ENCODE results near the gene SLC5A5. TPM values are rescaled to one million over a fixed set of nuclear protein-coding genes. Genes with fewer than 3 reads are reported as not detected.

SLC5A5 gene
- total and polyA plus RNA-seq, 3 experiments from 2014 or later: 0.33 to 1.7 (median 1.2) TPM

DNA sequence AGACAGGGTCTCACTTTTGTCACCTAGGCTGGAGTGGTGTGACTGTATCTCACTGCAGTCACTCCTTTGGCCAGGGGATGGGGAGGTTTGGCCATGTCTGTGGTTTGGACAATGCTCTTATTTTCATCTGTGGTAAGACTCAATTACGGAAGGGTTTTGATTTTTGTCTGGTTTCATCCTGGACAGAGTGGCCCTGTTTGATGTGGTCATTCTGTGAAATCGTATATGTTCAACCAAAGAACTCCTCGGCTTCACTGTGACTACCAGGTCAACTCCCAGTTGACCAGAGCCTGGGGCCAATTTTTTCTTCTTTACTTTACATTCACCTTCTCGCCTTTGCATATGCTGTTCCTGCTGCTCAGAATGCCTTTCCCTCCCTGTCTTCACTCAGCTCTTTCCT is 54.3 kb downstream of the SLC5A5 start:
- POLR2A ChIA-PET: no interaction called here
- no peaks in the 10 kb centered on the region for H3K9me3 Mint-ChIP-seq
- CTCF ChIA-PET: no interaction called here

DNA sequence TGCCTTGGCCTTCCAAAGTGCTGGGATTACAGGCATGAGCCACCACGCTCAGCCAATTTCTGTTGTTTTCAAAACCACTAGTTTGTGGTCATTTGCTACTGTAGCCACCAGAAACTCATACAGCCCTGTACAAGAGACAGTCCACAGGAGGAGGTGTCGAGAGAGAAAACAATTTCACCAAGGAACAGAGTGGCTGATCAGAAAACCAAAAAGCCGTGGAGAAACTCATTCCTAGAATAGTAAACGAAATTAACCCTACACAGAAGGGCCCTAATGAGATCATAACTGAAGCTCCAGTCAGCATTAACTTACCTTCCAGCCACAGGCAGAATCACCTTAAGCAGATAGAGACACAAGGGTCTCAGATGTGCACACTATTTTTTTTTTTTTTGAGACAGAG is 57.3 kb downstream of the SLC5A5 start:
- Histone ChIP-seq H3K9me3 (ENCODE audit: low read length) (no peaks in the 10 kb centered on the region), H3K4me3 (ENCODE audit: low read length) (no peak overlapping the region), H3K4me1 (ENCODE audit: insufficient read depth, low read length) (peaks cover 14% of the 10 kb centered on the region), H3K27ac (ENCODE audit: low read depth, low read length) (no peak overlapping the region), H3K36me3 (ENCODE audit: insufficient read depth, low read length) (no peaks in the 10 kb centered on the region), H3K27me3 (ENCODE audit: insufficient read depth, low read length, poor library complexity, severe bottlenecking) (no peaks in the 10 kb centered on the region)
- ChIA-PET CTCF (interaction anchor here (1.2 to 8.7 kb wide), 2 partner anchors 49 to 72 kb away, joined by 3 to 213 read pairs; partner anchors contain the start of gene RPL18A), POLR2A (no interaction called here)
- H3K4me1 Mint-ChIP-seq: peaks cover 14 to 25% (median 14%) of the 10 kb centered on the region in 3 donors
- no peaks in the 10 kb centered on the region for H3K9me3 Mint-ChIP-seq
- H3K27me3 Mint-ChIP-seq: peaks cover 4 to 7% of the 10 kb centered on the region in 2 donors
- H3K36me3 Mint-ChIP-seq: peaks cover 0 to 3% (median 2%) of the 10 kb centered on the region in 3 donors
- H3K4me3 Mint-ChIP-seq: peak overlapping the region in 2 of 7 donors; percentile 13 to 81
- H3K27ac Mint-ChIP-seq: peak overlapping the region in 1 of 8 donors; percentile 57
- no peak for DNase-seq

More for the DNA sequence above, 54.3 kb downstream of the SLC5A5 start:
- no peaks in the 10 kb centered on the region for H3K36me3 ChIP-seq (ENCODE audit: insufficient read depth, low read length)
- Mint-ChIP-seq H3K27ac (peak overlapping the region in 1 of 8 donors; percentile 52), H3K4me3 (no peak overlapping the region), H3K4me1 (no peaks in the 10 kb centered on the region), H3K36me3 (peaks cover 0 to 2% (median 0%) of the 10 kb centered on the region in 3 donors), H3K27me3 (peaks cover 4 to 11% of the 10 kb centered on the region in 2 donors)
- H3K27ac ChIP-seq (ENCODE audit: low read depth, low read length): no peak overlapping the region
- H3K27me3 ChIP-seq (ENCODE audit: insufficient read depth, low read length, poor library complexity, severe bottlenecking): no peaks in the 10 kb centered on the region
- H3K9me3 ChIP-seq (ENCODE audit: low read length): no peaks in the 10 kb centered on the region
- H3K4me1 ChIP-seq (ENCODE audit: insufficient read depth, low read length): no peaks in the 10 kb centered on the region
- H3K4me3 ChIP-seq (ENCODE audit: low read length): no peak overlapping the region
- no peak for DNase-seq

DNA sequence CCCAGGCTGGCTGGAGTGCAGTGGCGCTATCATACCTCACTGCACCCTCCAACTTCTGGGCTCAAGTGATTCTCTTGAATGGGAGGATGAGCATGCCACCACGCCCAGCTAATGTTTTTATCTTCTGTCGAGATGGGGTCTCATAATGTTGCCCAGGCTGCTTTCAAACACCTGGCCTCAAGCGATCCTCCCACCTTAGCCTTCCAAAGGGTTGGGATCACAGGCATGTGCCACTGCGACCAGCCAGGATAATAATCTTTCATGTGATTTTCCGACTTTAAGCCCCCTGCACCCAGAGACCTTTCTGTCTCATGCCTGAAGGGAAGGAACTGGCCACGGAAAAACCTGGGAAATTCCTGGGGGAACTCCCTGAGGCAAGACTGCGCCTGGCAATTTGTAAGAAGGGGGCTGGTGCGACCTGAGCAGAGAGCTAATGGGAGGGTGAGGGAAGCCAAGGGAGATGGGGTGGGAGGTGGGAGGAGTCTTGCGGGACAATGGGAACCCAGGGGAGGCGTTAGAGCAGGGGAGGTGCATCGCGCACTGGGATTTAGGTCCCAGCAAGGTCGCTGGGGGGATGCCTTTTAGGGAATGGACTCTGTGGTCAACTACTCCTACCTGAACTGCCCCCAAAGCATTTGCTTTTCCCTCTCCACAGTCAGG is 59.9 kb downstream of the SLC5A5 start:
- H3K27ac ChIP-seq (ENCODE audit: low read depth, low read length): no peak overlapping the region
- ChIA-PET CTCF (interaction anchor here (1.0 to 9.9 kb wide), 19 partner anchors 9 to 229 kb away, joined by 3 to 213 read pairs (median 4); partner anchors contain the start of genes JAK3, PIK3R2, RPL18A and SLC5A5), POLR2A (interaction anchor here (0.6 to 3.2 kb wide), 3 partner anchors 61 to 72 kb away, joined by 3 to 124 read pairs (median 12); partner anchors contain the start of gene RPL18A)
- no peaks in the 10 kb centered on the region for H3K27me3 ChIP-seq (ENCODE audit: insufficient read depth, low read length, poor library complexity, severe bottlenecking)
- peak overlapping the region; percentile 63 to 92 (median 88) for H3K4me3 Mint-ChIP-seq
- H3K36me3 Mint-ChIP-seq: peaks cover 0 to 6% (median 0%) of the 10 kb centered on the region in 3 donors
- H3K27me3 Mint-ChIP-seq: no peaks in the 10 kb centered on the region
- H3K4me1 ChIP-seq (ENCODE audit: insufficient read depth, low read length): peaks cover 14% of the 10 kb centered on the region
- peak overlapping the region; percentile 17 to 80 (median 61) for H3K27ac Mint-ChIP-seq
- no peaks in the 10 kb centered on the region for H3K9me3 Mint-ChIP-seq
- H3K4me3 ChIP-seq (ENCODE audit: low read length): peak overlapping the region; percentile 14
- H3K36me3 ChIP-seq (ENCODE audit: insufficient read depth, low read length): no peaks in the 10 kb centered on the region
- peaks cover 14 to 31% (median 16%) of the 10 kb centered on the region in 3 donors for H3K4me1 Mint-ChIP-seq
- H3K9me3 ChIP-seq (ENCODE audit: low read length): no peaks in the 10 kb centered on the region
- no peak for DNase-seq

DNA sequence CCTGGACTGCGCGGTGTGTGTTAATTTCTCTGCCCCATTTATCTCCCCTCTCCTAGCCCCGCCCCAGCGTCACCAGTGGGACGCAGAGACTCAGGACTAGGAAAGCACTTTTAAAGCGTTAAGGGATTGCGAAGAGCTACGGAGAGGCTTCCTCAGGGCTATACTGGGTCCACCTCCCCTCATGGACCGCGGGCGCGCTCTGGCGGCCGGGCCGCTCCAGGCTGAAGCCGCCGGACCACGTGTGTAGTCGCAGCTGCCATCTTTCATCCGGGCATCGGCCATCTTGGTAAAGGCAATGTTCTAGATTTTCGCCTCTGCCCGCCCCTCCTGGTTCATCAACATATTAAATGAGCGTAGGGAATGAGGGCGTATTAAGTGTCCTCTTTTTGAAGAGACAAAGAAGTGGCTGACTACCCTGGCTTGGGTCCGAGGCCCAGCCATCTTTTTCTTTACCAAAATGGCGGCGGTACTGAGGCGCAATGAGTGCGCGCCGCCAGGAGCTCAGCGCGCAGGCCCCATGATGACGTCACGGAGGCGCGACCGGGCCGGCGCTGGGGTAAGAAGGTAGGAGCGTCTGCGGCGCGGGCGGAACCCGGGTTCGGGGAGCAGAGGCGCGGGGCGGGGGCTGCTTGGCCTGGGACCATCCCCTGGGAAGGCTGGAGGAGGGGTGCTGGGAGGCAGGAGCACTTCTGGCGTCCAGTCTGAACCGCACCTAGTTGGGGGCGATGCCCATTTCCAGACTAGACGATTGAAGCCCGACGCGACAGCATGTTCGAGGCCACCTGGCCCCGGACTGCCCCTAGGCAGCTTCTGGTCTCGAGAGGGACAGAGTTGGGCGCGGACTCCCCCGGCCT is 61.0 kb downstream of the SLC5A5 start, which contains the start of gene CCDC124:
CCDC124 (plus strand) TSS at position 531 of the 854 bp plus-strand sequence. CDS start 3,406 bp downstream, outside the sequence.
- H3K27ac Mint-ChIP-seq: peak within 1 kb of the TSS; percentile 94 to 100 (median 96)
- no peaks in the 10 kb centered on the region for H3K27me3 ChIP-seq (ENCODE audit: insufficient read depth, low read length, poor library complexity, severe bottlenecking)
- peaks cover 14 to 31% (median 16%) of the 10 kb centered on the region in 3 donors for H3K4me1 Mint-ChIP-seq
- no peaks in the 10 kb centered on the region for H3K27me3 Mint-ChIP-seq
- peak within 1 kb of the TSS; percentile 83 for H3K4me3 ChIP-seq (ENCODE audit: low read length)
- peak within 1 kb of the TSS; percentile 84 to 97 (median 92) for H3K4me3 Mint-ChIP-seq
- DNase-seq: peak; percentile 86 to 95 (median 93)
- ChIA-PET POLR2A (interaction anchor here (0.5 to 3.2 kb wide), 11 partner anchors 14 to 572 kb away, joined by 3 to 124 read pairs (median 4); partner anchors contain the start of genes JAK3, RAB3A and RPL18A), CTCF (interaction anchor here (0.8 to 9.9 kb wide), 24 partner anchors 9 to 230 kb away, joined by 3 to 213 read pairs (median 4); partner anchors contain the start of genes JAK3, MAP1S, PIK3R2 and RPL18A)
- no peaks in the 10 kb centered on the region for H3K9me3 Mint-ChIP-seq
- peaks cover 14% of the 10 kb centered on the region for H3K4me1 ChIP-seq (ENCODE audit: insufficient read depth, low read length)
- H3K36me3 ChIP-seq (ENCODE audit: insufficient read depth, low read length): no peaks in the 10 kb centered on the region
- H3K27ac ChIP-seq (ENCODE audit: low read depth, low read length): peak within 1 kb of the TSS; percentile 82
- H3K36me3 Mint-ChIP-seq: peaks cover 0 to 12% (median 2%) of the 10 kb centered on the region in 3 donors
- H3K9me3 ChIP-seq (ENCODE audit: low read length): no peaks in the 10 kb centered on the region

DNA sequence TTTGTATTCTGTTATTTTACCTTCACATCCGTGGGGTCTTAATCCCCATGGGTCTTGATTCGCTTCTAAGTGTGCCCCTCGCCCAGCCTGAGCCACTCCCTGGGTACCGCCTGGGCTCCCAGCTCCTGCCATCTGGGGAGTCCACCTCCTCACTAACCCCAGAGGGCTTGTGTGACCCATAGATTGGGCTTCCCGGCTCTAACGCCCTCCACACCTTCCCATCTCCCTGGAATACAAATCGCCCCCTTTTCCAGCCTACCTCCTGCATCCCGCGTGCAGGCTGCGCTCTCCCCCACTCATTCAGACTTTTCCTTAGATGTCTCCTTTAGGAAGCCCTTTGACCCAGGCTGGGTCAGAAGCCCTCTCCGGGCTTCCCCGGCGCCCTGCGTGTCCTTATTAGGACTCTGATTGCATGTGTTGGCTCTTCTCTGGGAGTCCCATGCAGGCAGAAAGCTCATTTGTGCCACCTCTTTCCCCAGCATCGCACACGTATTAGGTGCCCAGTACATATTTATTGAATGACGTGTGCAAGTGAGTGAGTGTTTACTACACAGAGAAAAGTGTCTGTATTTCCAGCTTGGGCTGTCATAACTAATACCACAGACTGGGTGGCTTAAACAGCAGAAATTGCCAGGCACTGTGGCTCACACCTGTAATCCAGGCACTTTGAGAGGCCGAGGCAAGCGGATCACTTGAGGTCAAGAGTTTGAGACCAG is 61.8 kb downstream of the SLC5A5 start:
- Histone ChIP-seq H3K36me3 (ENCODE audit: insufficient read depth, low read length) (no peaks in the 10 kb centered on the region), H3K4me1 (ENCODE audit: insufficient read depth, low read length) (peaks cover 14% of the 10 kb centered on the region), H3K27me3 (ENCODE audit: insufficient read depth, low read length, poor library complexity, severe bottlenecking) (no peaks in the 10 kb centered on the region), H3K9me3 (ENCODE audit: low read length) (no peaks in the 10 kb centered on the region), H3K4me3 (ENCODE audit: low read length) (peak overlapping the region; percentile 83), H3K27ac (ENCODE audit: low read depth, low read length) (peak overlapping the region; percentile 82)
- Mint-ChIP-seq H3K27me3 (no peaks in the 10 kb centered on the region), H3K4me3 (peak overlapping the region; percentile 84 to 97 (median 92)), H3K9me3 (no peaks in the 10 kb centered on the region), H3K4me1 (peaks cover 14 to 35% (median 18%) of the 10 kb centered on the region in 3 donors), H3K36me3 (peaks cover 0 to 15% (median 2%) of the 10 kb centered on the region in 3 donors), H3K27ac (peak overlapping the region; percentile 71 to 100 (median 96))
- CTCF ChIA-PET: interaction anchor here (0.8 to 9.9 kb wide), 15 partner anchors 9 to 231 kb away, joined by 3 to 213 read pairs (median 5); partner anchors contain the start of gene RPL18A
- POLR2A ChIA-PET: interaction anchor here (0.6 to 3.2 kb wide), 8 partner anchors 14 to 270 kb away, joined by 3 to 124 read pairs (median 4); partner anchors contain the start of genes JAK3, RAB3A and RPL18A
- DNase-seq: no peak

DNA sequence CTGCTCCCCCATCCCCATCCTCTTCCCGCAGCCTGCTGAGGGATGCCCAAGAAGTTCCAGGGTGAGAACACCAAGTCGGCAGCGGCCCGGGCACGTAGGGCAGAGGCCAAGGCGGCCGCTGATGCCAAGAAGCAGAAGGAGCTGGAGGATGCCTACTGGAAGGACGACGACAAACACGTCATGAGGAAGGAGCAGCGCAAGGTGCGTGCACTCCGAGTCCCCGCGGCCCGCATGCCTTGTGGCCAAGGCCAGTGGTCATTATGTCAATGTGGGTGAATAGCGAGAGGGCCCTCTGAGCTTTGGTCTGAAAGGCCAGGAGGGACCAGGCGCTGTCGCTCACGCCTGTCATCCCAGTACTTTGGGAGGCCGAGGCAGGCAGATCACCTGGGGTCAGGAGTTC is 64.6 kb downstream of the SLC5A5 start:
- no peaks in the 10 kb centered on the region for H3K27me3 ChIP-seq (ENCODE audit: insufficient read depth, low read length, poor library complexity, severe bottlenecking)
- H3K4me3 Mint-ChIP-seq: no peak overlapping the region
- H3K36me3 Mint-ChIP-seq: peaks cover 0 to 28% (median 2%) of the 10 kb centered on the region in 3 donors
- CTCF ChIA-PET: interaction anchor here (1.1 to 9.9 kb wide), 4 partner anchors 9 to 80 kb away, joined by 3 to 213 read pairs (median 103); partner anchors contain the start of gene RPL18A
- no peaks in the 10 kb centered on the region for H3K9me3 ChIP-seq (ENCODE audit: low read length)
- POLR2A ChIA-PET: interaction anchor here (0.6 to 1.0 kb wide), 2 partner anchors 77 to 301 kb away, joined by 3 to 4 read pairs; partner anchors contain the start of gene RPL18A
- no peak overlapping the region for H3K4me3 ChIP-seq (ENCODE audit: low read length)
- H3K27ac Mint-ChIP-seq: no peak overlapping the region
- H3K27me3 Mint-ChIP-seq: no peaks in the 10 kb centered on the region
- H3K36me3 ChIP-seq (ENCODE audit: insufficient read depth, low read length): no peaks in the 10 kb centered on the region
- H3K4me1 Mint-ChIP-seq: peaks cover 14 to 34% (median 18%) of the 10 kb centered on the region in 3 donors
- H3K27ac ChIP-seq (ENCODE audit: low read depth, low read length): no peak overlapping the region
- no peak for DNase-seq
- no peaks in the 10 kb centered on the region for H3K9me3 Mint-ChIP-seq
- peaks cover 14% of the 10 kb centered on the region for H3K4me1 ChIP-seq (ENCODE audit: insufficient read depth, low read length)

Measured in CD8-positive, alpha-beta memory T cell (primary cell).